HG02852 (cell line): ENCODE data around the gene CRTC1.

Experiments used
- ATAC-seq: cut with Tn5 transposase; IDR thresholded peaks from one replicate; pipeline ENCODE4 v1.9.1; 2021; ENCODE audit warnings: mild to moderate bottlenecking, moderate library complexity; ENCODE audit not compliant: unreplicated experiment

Gene CRTC1

DNA sequence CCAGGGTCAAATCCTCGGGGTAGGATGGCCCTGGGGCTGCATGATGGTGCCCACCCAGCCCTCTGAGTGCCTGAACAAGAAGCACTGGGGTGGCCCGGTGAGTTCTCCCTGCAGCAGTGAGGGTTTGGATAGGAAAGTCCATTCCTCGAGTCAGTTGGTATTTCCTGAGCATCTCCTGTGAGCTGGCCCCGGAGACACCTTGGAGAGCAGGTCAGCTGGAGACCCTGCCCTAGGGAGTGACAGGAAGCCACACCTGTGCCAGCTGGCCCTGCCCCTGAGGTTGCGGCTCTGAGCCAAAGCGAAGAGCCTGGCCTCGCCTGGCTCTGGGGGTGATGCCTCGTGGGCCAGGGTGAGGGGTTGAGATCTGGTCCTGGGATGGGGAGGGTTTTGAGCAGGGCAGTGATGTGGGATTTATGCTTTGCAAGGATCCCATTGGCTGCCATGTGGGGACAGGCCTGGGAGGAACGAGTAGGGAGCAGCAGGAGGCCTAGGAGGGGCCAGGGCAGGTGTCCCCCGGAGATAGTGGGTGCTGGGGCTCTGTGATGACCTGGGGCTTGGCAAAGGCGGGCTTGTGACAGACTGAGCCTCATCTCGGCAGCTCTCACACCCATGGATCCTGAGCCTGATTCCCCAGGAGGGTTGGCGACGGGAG, 16.0 kb downstream of the CRTC1 start:
- no peak for ATAC-seq

DNA sequence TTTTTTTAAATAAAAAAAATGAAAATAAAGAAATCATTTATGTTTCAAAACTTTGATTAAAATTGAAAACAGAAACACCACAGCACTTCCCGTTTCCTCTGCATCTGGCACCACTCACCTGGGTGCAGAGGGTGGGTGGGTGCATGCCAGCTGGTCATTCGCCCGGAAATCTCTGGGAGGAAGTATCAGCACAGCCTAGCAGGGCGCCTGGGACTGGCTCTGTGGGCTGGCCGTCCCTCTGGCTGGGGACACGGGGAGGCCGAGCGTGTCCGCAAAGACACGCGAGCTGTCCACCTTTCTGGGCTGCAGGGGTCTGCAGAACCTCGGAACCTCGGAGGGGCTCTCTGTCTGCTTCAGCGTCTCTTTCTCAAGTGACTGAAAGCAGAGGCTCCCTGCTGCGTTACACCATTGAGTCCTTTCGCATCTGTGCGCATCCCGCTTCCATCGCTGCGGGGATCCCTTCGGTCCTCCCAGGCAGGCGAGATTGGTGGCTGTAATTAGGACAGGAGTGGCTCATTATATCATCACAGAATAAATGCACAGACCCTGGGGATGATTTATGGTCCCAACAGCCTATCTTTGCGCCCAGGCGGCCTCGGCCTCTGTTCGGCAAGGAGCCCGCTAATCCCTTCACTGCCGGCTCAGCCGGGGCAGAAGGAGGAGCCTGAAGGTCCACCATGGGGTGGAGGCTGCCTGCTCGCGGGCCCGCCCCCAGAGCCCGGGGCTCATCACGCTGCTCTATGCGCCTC, 17.2 kb downstream of the CRTC1 start:
- peak; percentile 82 for ATAC-seq

DNA sequence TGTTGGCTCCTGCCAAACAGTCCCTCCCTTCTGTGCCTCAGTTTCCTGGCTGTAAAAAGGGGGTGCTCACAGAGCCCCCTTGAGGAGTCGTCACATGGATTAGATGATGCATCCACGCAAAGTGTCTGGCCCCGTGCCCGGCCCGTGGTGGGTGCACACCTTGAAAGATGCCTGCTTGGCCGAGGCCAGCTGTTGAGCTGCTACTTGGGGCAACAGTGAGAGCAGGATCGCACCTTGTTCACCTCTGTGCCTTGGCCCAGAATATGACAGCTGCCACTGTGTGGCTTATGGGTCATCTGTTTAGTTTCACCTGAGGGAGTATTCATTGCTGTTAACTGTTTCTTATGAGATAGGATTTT, 17.7 kb downstream of the CRTC1 start:
- ATAC-seq, result peak; percentile 17

DNA sequence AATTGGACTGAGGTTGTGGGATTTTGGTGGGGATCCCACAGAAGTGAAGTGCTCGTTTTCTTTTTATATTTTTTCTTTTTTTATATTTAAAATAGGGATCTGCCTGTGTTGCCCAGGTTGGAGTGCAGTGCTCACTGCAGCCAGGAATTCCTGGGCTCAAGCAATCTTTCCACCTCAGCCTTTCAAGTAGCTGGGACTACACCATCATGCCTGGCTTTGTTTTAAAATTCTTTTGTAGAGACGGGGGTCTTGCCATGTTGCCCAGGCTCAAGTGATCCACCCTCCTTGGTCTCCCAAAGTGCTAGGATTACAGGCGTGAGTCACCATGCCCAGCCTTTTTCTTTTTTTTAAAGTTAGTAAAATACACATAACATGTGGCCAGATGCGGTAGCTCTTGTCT, 20.6 kb downstream of the CRTC1 start:
- no peak for ATAC-seq

DNA sequence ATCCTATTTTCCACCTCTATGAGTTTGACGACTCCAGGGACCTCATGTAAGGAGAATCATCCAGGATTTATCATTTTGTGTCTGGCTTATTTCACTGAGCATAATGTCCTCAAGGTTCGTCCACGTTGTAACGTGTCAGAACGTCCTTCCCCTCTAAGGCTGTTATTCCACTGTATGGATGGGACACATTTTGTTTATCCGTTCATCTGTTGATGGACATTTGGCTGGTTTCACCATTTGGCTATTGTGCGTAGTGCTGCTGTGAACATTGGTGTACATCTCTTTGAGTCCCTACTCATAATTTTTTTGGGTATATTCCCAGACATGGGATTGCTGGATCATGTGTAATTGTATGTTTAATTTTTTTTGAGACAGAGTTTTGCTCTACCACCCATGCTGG, 21.5 kb downstream of the CRTC1 start:
- ATAC-seq, result no peak

DNA sequence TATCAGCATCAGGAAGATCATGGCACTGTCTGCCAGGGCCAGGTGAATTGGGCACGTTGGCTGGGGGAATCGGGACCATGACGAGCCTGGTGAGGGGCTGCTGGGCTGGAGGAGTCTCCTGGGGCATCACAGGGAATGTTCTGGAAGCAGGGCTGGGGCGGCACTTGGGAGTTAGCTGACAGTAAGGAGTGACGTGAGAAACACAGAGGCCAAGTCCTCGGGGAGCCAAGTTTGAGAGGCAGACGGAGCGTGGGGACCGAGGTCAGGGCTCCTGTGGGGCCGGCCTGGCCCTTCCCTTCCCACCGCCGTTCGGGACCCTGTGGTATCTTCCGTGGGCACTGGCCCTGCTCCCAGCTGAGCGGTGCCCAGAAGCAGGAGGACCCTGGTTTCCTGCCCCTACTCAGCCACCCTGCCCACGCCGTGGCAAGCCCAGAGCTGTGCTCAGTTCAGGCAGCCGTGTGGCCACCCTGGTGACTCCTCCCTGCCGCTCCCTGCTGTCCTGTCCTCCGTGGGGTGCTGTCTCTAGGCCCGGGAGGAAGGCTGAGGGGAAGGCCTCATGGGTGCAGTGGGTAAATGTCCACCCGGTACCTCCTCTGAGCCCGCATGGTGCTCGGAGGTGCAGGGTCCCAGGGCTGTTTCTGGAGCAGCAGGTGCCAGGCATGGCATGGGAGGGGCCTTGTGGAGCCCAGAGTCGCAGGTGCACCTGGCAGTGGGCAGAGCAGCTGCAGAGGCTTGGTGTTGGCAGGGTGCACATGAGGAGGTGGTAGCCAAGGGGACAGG, 25.2 kb downstream of the CRTC1 start:
- ATAC-seq, result no peak

DNA sequence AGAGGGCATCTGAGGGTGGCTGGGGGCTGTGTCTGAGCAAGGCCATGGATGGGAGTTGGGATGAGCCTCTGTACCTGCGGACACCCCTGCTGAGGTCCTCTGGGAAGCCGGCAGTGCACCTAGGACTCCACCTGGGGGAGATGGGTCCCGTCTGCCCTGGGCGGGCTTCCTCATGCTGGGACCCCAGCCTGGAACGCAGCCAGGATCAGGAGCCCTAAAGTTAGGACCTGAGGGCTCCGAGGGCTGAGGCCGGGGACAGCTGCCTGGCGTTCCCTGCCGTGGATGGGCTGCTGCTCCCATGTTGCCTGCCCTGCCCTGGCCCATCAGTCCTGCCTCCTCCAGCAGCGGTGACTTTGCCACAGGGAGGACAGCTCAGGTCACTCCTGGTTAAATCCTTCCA, 26.1 kb downstream of the CRTC1 start:
- no peak for ATAC-seq

DNA sequence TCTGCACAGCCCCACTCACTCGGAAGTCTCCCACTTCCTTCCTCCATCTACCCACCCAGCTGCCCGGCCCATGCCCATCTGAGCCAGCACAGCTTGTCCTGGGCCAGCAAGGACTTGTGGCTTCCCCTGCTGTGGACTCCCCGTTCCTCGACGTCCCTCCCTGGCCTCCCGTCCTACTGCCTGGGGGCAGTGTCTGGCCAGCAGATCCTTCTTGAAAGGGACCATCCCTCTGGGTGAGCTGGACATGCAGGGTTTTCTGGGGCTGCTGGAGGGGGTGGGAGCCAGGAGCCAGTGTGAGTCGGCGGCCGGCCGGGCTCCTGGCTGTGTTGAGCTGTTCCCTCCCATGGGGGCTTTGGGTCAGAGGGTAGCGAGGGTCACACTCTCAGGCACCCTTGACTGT, 26.7 kb downstream of the CRTC1 start:
- no peak for ATAC-seq

DNA sequence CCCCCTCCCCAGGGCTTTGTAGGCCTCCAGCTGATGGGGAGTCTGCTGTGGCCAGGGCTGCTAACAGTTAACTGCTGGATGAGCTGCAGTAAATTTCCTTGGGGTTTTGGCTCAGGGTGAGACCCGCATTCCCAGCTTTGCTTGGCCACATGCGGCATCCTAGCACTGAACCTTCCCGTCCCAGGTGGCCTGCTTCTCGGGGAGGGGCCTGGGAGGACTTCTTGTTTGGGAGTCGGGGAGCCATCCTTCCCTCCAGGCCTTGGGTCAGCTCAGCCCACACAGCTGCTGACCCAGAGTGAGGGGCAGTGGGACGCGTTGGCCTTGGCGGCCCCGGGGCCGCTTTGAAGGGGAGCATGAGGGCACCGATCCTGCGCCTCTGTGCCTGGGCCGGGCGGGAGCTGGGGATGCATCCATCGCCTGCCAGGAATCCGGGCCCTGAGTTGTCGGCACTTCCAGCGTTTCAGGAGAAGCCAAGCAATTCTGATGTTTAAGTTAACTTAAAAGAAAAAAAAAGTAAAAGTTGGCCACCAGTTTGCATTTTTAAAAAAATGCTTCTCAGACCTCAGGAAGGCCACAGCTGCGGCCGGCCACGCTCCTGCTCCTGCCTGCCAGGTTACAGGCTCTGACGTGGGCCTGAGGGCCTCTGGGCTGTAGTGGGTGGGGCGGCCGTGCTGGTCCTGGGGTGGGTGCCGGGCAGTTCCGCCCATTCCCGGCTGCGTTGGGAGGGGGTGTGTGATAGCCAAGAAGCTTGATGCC, 27.7 kb downstream of the CRTC1 start:
- no peak for ATAC-seq

DNA sequence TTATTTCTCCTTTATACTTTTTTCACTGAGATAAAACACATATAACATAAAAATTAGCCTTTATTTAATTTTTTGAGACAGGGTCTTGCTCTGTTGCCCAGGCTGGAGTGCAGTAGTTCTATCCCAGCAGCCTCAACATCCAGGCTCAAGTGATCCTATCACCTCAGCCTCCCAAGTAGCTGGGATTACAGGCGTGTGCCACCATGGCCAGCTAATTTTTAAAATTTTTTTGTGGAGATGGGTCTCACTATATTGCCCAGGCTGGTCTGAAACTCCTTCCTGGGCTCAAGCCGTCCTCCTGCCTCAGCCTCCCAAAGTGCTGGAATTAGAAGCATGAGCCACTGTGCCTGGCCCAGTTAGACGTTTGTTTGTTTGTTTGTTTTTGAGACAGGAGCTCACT, 28.4 kb downstream of the CRTC1 start:
- ATAC-seq, result no peak

DNA sequence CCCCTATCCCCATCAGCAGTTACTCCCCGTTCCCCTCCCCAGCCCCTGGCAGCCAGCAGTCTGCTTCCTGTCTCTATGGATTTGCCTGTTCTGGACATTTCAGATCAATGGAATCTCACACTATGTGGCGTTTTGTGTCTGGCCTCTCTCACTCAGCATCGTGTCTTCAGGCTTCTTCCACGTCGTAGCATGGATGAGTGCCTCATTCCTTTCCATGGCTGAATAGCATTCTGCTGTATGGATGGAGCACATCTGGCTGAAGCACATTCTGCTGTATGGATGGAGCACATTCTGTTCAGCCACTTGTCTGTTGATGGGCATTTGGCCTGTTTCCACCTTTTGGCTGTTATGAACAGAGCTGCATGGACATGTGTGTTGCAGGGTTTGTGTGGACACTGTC, 29.5 kb downstream of the CRTC1 start:
- ATAC-seq, result no peak

DNA sequence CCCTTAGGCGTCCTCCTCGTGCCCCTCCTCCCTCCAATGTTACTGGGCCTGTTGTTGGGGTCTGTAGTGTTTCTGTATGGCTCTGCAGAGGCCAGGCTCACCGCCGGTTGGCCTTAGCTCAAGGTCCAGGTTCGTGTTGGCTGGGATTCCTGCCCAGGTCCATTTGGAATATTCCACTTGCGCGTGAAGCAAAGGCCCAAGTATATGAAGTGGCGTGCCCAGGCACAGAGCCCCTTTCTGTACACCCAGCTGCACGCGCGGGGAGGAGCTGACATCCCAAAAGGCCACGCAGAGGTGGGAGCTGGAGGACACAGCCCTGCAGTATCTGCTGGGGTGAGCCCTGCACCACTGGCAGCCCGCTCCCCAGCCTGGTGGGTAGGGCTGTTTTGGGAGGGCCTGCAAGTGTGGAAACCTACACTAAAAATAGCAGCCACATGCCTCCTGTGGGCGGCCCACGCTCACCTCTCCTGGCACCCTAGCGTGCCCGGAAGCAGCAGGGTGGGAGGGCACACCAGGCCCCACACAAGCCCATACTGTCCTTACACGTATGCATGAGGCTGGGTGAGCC, 30.2 kb downstream of the CRTC1 start:
- no peak for ATAC-seq

DNA sequence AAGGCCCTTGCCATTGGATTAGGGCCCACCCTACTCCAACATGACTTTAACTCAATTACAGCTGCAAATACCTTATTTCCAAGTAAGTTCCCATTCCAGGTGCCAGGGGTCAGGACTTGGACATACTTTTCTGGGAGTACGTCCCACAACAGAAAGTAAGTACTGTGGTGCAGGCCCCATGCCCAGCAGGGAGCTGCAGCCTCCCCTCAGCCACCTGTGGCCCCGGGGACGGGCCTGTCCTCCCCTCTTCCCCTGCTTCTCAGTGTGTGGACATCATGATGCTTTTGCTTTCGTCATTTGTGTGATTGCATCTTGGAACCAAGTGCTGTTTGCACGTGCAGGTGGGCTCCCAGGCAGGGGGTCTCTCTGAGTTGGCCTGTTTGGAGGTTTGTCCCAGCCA, 31.9 kb downstream of the CRTC1 start:
- no peak for ATAC-seq

DNA sequence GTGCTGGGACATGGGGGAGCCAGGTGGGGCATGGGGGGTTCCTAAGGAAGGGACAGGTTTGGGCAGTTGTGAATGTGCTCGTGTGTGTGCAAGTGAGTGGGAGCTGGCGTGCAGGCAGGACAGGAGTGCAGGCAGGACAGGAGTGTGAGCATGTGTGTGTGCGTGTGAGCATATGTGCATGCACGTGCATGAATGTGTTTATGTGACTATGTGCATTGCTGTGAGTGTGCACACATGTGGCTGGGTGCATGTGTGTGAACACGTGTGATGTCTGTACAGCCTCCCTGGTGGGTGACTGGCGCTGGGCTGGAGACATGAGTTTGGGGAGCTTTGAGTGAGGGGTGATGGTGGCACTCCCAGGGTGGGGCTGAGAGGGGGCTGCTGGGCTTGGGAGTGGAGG, 33.4 kb downstream of the CRTC1 start:
- ATAC-seq, result no peak

DNA sequence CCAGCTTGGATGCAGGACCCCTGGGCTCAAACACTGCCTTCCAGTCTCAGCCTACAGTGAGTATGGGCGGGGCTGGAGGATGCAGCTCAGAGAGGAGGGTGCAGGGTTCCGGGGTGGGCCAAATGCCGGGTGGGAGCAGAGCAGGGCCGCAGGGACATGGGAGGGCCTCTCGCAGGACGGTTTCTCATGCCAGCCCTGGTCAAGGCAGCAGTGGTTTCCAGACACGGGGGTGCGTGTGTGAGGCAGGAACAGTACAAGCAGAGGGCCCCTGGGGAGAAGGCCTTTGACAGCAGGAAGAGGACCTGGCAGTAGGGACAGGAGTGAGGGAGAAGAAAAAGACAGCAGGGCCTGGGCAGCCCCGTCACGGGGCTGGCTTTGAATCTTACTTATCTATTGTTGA, 34.1 kb downstream of the CRTC1 start:
- ATAC-seq, result no peak

DNA sequence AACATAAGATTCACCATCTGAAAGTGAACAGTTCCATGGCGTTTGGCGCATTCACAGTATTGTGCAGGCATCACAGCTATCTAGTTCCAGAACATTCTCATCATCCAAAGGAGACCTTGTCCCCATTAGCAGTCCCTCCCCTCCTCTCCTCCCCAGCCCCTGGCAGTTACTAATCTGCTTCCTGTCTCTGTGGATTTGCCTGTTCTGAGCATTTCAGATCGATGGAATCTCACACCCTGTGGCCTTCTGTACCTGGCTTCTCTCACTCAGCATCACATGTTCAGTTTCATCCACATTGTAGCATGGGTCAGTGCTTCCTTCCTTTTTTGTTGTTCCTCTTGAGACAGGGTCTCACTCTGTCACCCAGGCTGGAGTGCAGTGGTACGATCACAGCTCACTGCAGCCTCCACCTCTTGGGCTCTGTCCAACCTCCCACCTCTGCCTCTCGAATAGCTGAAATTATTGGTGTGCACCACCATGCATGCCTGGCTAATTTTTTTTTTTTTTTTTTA, 34.6 kb downstream of the CRTC1 start:
- no peak for ATAC-seq

DNA sequence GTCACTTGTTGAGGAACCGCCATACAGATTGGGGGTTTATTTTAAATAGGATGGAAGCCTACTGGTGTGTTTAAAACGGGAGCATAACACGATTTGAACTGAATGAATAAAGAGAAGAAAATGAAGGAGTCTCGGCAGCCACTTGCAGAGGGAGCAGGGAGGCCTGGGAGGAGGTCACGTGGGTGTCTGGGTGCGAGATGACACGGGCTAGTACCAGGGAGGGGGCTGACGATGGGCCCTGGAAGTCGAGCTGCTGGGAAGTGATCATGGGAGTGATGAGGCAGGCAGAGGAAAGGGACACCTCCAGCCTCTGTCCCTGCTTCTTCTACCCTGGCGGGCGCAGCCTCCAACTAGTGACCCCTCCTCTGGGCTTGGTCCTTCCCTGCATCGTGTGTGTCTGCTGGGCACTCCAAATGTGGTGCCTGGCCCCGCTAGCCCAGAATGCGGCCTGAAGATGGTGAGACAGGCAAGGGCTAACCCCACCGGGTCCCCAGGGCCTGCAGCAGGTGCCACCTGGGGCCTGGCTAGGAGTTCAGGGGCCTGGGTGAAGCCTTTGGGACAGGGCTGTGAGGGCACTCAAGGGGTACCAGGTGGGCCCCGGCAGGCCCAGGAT, 35.5 kb downstream of the CRTC1 start:
- no peak for ATAC-seq

DNA sequence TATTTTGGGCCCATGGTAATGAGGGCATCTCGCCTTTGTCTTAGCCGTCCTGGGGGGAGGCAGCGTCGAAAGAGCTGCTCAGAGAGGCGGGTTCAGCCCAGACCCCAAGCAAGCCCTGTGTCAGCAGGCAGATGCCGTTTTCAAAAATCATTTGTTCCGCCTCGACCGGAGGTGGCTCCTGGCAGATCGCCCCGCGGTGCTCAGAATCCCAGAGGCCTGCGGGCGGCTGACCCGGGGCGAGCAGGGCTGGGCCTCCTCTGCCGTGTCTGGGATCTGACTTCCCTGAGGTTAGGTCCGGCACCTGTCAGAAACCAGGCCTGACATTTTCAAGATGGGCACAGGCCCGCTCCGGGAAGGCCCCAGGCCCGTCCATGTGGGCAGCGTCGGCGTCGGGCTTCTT, 36.1 kb downstream of the CRTC1 start:
- no peak for ATAC-seq

DNA sequence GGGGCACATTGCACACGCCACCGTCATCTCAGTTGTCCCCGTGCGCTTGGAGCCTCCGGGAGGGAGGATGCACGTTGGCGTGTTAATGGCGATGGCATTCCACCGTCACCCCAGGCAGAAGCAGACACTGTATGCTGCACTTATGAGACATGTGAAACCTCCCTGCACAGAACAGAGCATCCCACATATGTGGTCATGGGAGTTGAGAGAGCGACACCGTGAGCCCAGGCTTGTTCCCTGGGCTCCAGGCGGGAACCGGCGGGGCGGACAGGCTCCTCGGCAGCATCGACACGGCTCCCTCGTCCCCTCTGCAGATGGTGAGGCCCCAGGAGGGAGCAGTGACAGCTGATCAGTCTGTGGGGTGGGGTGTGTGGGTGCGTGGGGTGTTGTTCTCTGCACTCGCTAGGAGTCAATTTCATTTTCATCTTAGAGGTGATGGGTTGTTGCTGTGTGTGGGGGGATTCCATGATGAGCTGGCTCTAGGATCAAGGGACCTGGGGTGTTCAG, 40.4 kb downstream of the CRTC1 start:
- no peak for ATAC-seq
